HG02642 (cell line): ENCODE measurements around the gene CCS.
"Not testable (repeated sequence)": the region's sequence is repeated elsewhere in the genome, so short reads cannot be mapped to it uniquely, and the experiment has no call there.

Source experiments
- ATAC-seq: cut with Tn5 transposase; IDR thresholded peaks from one replicate; pipeline ENCODE4 v1.9.1; 2021; ENCODE audit warnings: mild to moderate bottlenecking; ENCODE audit not compliant: unreplicated experiment, poor library complexity

CCS gene

GRCh38 chr11:66592457-66593302 lies at the start of gene CCS, which contains the start of gene CCDC87:
Gene CCS, plus strand, starts transcription at chr11:66593185. Its CDS starts 77 bp downstream, at chr11:66593262.
Gene CCDC87, minus strand, starts transcription at chr11:66593063. Its CDS starts 48 bp downstream, at chr11:66593015.
- ATAC-seq: peak; percentile 93

- no peak for ATAC-seq
Observed at GRCh38 chr11:66543263-66544107, 49.5 kb upstream of the CCS start.

- ATAC-seq: not testable (repeated sequence)
Observed at GRCh38 chr11:66544952-66545351, 48.0 kb upstream of the CCS start.

- peak; percentile 86 for ATAC-seq
Observed at GRCh38 chr11:66545701-66546367, 47.2 kb upstream of the CCS start, which contains the start of gene ZDHHC24. Gene ZDHHC24, minus strand, starts transcription at chr11:66546048. Its CDS starts 45 bp downstream, at chr11:66546003.

GRCh38 chr11:66546368-66546965 lies 46.5 kb upstream of the CCS start, which contains the start of gene ACTN3:
Gene ACTN3, plus strand, starts transcription at chr11:66546903. Its CDS starts 35 bp downstream, at chr11:66546938.
- ATAC-seq: no peak

GRCh38 chr11:66546966-66547661 lies 45.9 kb upstream of the CCS start:
- no peak for ATAC-seq

GRCh38 chr11:66547662-66548009 lies 45.3 kb upstream of the CCS start:
- no peak for ATAC-seq

GRCh38 chr11:66548041-66548440 lies 44.9 kb upstream of the CCS start:
- ATAC-seq: no peak

- no peak for ATAC-seq
Observed at GRCh38 chr11:66548774-66549630, 44.0 kb upstream of the CCS start.

GRCh38 chr11:66549696-66550095 lies 43.3 kb upstream of the CCS start:
- no peak for ATAC-seq

- ATAC-seq: no peak
Observed at GRCh38 chr11:66550887-66551286, 42.1 kb upstream of the CCS start.

- ATAC-seq: no peak
Observed at GRCh38 chr11:66554602-66555001, 38.4 kb upstream of the CCS start.

GRCh38 chr11:66555416-66555815 lies 37.6 kb upstream of the CCS start:
- ATAC-seq: no peak

- ATAC-seq: no peak
Observed at GRCh38 chr11:66556086-66556485, 36.9 kb upstream of the CCS start.

GRCh38 chr11:66557733-66558326 lies 35.2 kb upstream of the CCS start:
- ATAC-seq: no peak

GRCh38 chr11:66559142-66559865 lies 33.7 kb upstream of the CCS start:
- no peak for ATAC-seq

GRCh38 chr11:66559866-66560676 lies 32.9 kb upstream of the CCS start:
- ATAC-seq: no peak
